Upper lobe of left lung (tissue), 4 donors: ENCODE results near the gene ROPN1L.
"Not testable (repeated sequence)": the region's sequence is repeated elsewhere in the genome, so short reads cannot be mapped to it uniquely, and the experiment has no call there.

Experiments
- CTCF ChIP-seq, 6 experiments: fragments of 450-650 bp in 4 of 6; fragments of 200-600 bp in 2 of 6; sonication (generic) in 2 of 6; IDR thresholded peaks; one replicate each; pipeline ENCODE4 v1.5.1; 2016 to 2019; ENCODE audit warnings: antibody characterized with exemption in 6 of 6
- EP300 ChIP-seq, 4 donors: sonication (generic); formaldehyde crosslinking; IDR thresholded peaks; one replicate each; pipeline ENCODE4 v1.5.1; 2017; ENCODE audit warnings: antibody characterized with exemption in 4 of 4, control low read depth in 2 of 4
- POLR2AphosphoS5 ChIP-seq, 2 donors: sonication (generic); formaldehyde crosslinking; IDR thresholded peaks; one replicate each; pipeline ENCODE4 v1.5.1; 2017; ENCODE audit warnings: antibody characterized with exemption in 2 of 2

GRCh38 chr5:10494497-10494896 is 52.8 kb downstream of the ROPN1L start:
- not testable (repeated sequence) for TF ChIP-seq POLR2AphosphoS5, CTCF, EP300 (IDR thresholded peaks at IDR 0.05)
